Measurements from ENCODE around the gene LZTFL1. TPM values are rescaled to one million over a fixed set of nuclear protein-coding genes. Genes with fewer than 3 reads are reported as not detected.

LZTFL1 gene
- total and polyA plus RNA-seq, 8 donors: 3.5 to 14.1 (median 9.1) TPM

- Histone ChIP-seq H3K27ac (no peak overlapping the region), H3K27me3 (no peaks in the 10 kb centered on the region), H3K36me3 (no peaks in the 10 kb centered on the region), H3K4me3 (no peak overlapping the region), H3K4me1 (peaks cover 0 to 7% (median 0%) of the 10 kb centered on the region in 3 donors), H3K9me3 (no peaks in the 10 kb centered on the region)
- TF ChIP-seq CTCF (IDR thresholded peaks at IDR 0.05): no peak
- 72 to 80% methylated on average over 9 of the region's 9 CpGs for WGBS, 2 donors
- DNase-seq (no peak), ATAC-seq (no peak), FAIRE-seq (no peak)
- intact Hi-C loops (cut with DNase I): no loop called here
Measured at GRCh38 chr3:45842851-45843625, 1.1 kb upstream of the LZTFL1 start.

GRCh38 chr3:45841420-45841756 lies 531 bp downstream of the LZTFL1 start:
- WGBS, 2 donors: 0 to 1% methylated on average over 15 of the region's 15 CpGs
- no peak for FAIRE-seq
- Histone ChIP-seq H3K9me3 (no peaks in the 10 kb centered on the region), H3K27ac (peak overlapping the region; percentile 43 to 62 (median 56)), H3K36me3 (no peaks in the 10 kb centered on the region), H3K4me1 (peaks cover 0 to 7% (median 0%) of the 10 kb centered on the region in 3 donors), H3K27me3 (no peaks in the 10 kb centered on the region), H3K4me3 (peak overlapping the region; percentile 78 to 98 (median 95))
- no peak for TF ChIP-seq CTCF (IDR thresholded peaks at IDR 0.05)
- intact Hi-C loops (cut with DNase I): no loop called here
- peak in 1 of 6 donors; percentile 25 for DNase-seq
- peak; percentile 33 to 67 (median 56) for ATAC-seq

GRCh38 chr3:45838466-45838865 lies 3.5 kb downstream of the LZTFL1 start:
- H3K36me3 ChIP-seq: peaks cover 0 to 21% (median 12%) of the 10 kb centered on the region in 3 donors
- WGBS, 2 donors: 96 to 97% methylated on average over 1 of the region's 1 CpG
- ATAC-seq (no peak), FAIRE-seq (no peak), DNase-seq (no peak)
- H3K27ac ChIP-seq: no peak overlapping the region
- no peaks in the 10 kb centered on the region for H3K27me3 ChIP-seq
- no peaks in the 10 kb centered on the region for H3K9me3 ChIP-seq
- intact Hi-C loops (cut with DNase I): no loop called here
- no peak overlapping the region for H3K4me3 ChIP-seq
- H3K4me1 ChIP-seq: peaks cover 0 to 7% (median 0%) of the 10 kb centered on the region in 3 donors
- TF ChIP-seq CTCF (IDR thresholded peaks at IDR 0.05): no peak

GRCh38 chr3:45832699-45833098 lies 9.2 kb downstream of the LZTFL1 start:
- no peak for TF ChIP-seq CTCF (IDR thresholded peaks at IDR 0.05)
- peak in 2 of 4 donors; percentile 32 to 44 for ATAC-seq
- no peak overlapping the region for H3K4me3 ChIP-seq
- H3K36me3 ChIP-seq: peaks cover 0 to 48% (median 20%) of the 10 kb centered on the region in 3 donors
- intact Hi-C loops (cut with DNase I): no loop called here
- H3K9me3 ChIP-seq: no peaks in the 10 kb centered on the region
- WGBS, 2 donors: 90 to 91% methylated on average over 5 of the region's 5 CpGs
- no peak for FAIRE-seq
- DNase-seq: no peak
- H3K27me3 ChIP-seq: no peaks in the 10 kb centered on the region
- H3K27ac ChIP-seq: no peak overlapping the region
- no peaks in the 10 kb centered on the region for H3K4me1 ChIP-seq

- no peak overlapping the region for H3K4me3 ChIP-seq
- ATAC-seq (no peak), FAIRE-seq (no peak), DNase-seq (no peak)
- intact Hi-C loops (cut with DNase I): no loop called here
- H3K27ac ChIP-seq: no peak overlapping the region
- no peak for TF ChIP-seq CTCF (IDR thresholded peaks at IDR 0.05)
- H3K27me3 ChIP-seq: no peaks in the 10 kb centered on the region
- no peaks in the 10 kb centered on the region for H3K9me3 ChIP-seq
- H3K4me1 ChIP-seq: no peaks in the 10 kb centered on the region
- peaks cover 0 to 59% (median 20%) of the 10 kb centered on the region in 3 donors for H3K36me3 ChIP-seq
- WGBS, 2 donors: 84 to 94% methylated on average over 5 of the region's 5 CpGs
Measured at GRCh38 chr3:45830121-45830520, 11.8 kb downstream of the LZTFL1 start.

All from pancreas (tissue), 10 donors.